GM23338 (cell line): ENCODE data around the gene NOVA2. TPM values are rescaled to one million over a fixed set of nuclear protein-coding genes. Genes with fewer than 3 reads are reported as not detected.

Source experiments
- ATAC-seq: fragments of 200-7000 bp; cut with Tn5 transposase; 3 replicates; pipeline ENCODE4 v1.9.1; 2020
- DNase-seq: peaks from one replicate; pipeline ENCODE4 v3.0.0-alpha.2; 2015; ENCODE audit warnings: low spot score
- H2AFZ ChIP-seq: fragments of 200-600 bp; sonication (generic); 2 replicates; pipeline ENCODE4 v1.8.0; 2016; ENCODE audit warnings: antibody characterized with exemption, mild to moderate bottlenecking, moderate library complexity
- H3F3A ChIP-seq: fragments of 200-600 bp; sonication (generic); replicated peaks from 2 replicates; pipeline ENCODE4 v1.8.0; 2017; ENCODE audit warnings: antibody characterized with exemption, mixed run types, low read depth
- H3K27ac ChIP-seq: fragments of 200-600 bp; sonication (generic); 2 replicates; pipeline ENCODE4 v1.6.1; 2016; ENCODE audit warnings: low read depth
- H3K27me3 ChIP-seq: fragments of 200-600 bp; sonication (generic); 2 replicates; pipeline ENCODE4 v1.8.0; 2016; ENCODE audit warnings: mild to moderate bottlenecking, mixed run types, moderate library complexity; ENCODE audit not compliant: insufficient read depth
- H3K36me3 ChIP-seq: fragments of 200-600 bp; sonication (generic); 2 replicates; pipeline ENCODE4 v1.8.0; 2016; ENCODE audit warnings: mild to moderate bottlenecking; ENCODE audit not compliant: insufficient read depth
- H3K4me1 ChIP-seq: fragments of 200-600 bp; sonication (generic); 2 replicates; pipeline ENCODE4 v1.8.0; 2016; ENCODE audit warnings: mild to moderate bottlenecking, moderate library complexity; ENCODE audit not compliant: insufficient read depth
- H3K4me2 ChIP-seq: fragments of 200-600 bp; sonication (generic); 2 replicates; pipeline ENCODE4 v1.7.1; 2017; ENCODE audit warnings: mixed run types
- H3K4me3 ChIP-seq: fragments of 200-600 bp; sonication (generic); 2 replicates; pipeline ENCODE4 v1.6.1; 2016; ENCODE audit warnings: mixed run types
- H3K79me2 ChIP-seq: fragments of 200-600 bp; sonication (generic); replicated peaks from 2 replicates; pipeline ENCODE4 v1.8.0; 2017; ENCODE audit warnings: mild to moderate bottlenecking; ENCODE audit not compliant: insufficient read depth
- H3K9me2 ChIP-seq: fragments of 200-600 bp; sonication (generic); 2 replicates; pipeline ENCODE4 v1.8.0; 2017; ENCODE audit not compliant: insufficient read depth
- H4K20me1 ChIP-seq: fragments of 200-600 bp; sonication (generic); replicated peaks from 2 replicates; pipeline ENCODE4 v1.8.0; 2017; ENCODE audit warnings: mild to moderate bottlenecking; ENCODE audit not compliant: insufficient read depth
- H3K27ac Mint-ChIP-seq: 2 replicates; pipeline ENCODE4 v1.8.0; 2020; ENCODE audit warnings: inconsistent platforms, mild to moderate bottlenecking, moderate library complexity, mixed read lengths
- H3K27me3 Mint-ChIP-seq: 3 replicates; pipeline ENCODE4 v1.8.0; 2022; ENCODE audit warnings: low read depth, mild to moderate bottlenecking, moderate library complexity, mixed read lengths, inconsistent platforms; ENCODE audit not compliant: insufficient read depth, poor library complexity
- H3K36me3 Mint-ChIP-seq: 3 replicates; pipeline ENCODE4 v1.8.0; 2021; ENCODE audit warnings: low read depth, mild to moderate bottlenecking, inconsistent platforms, moderate library complexity, mixed read lengths
- H3K4me1 Mint-ChIP-seq: 3 replicates; pipeline ENCODE4 v1.8.0; 2020; ENCODE audit warnings: mild to moderate bottlenecking, inconsistent platforms, mixed read lengths
- H3K4me3 Mint-ChIP-seq: 3 replicates; pipeline ENCODE4 v1.8.0; 2021; ENCODE audit warnings: moderate library complexity, mild to moderate bottlenecking, inconsistent platforms, mixed read lengths
- H3K9me3 Mint-ChIP-seq: 3 replicates; pipeline ENCODE4 v1.8.0; 2020; ENCODE audit warnings: moderate library complexity, mild to moderate bottlenecking, inconsistent platforms, mixed read lengths
- CREB1 ChIP-seq: fragments of 250-450 bp; sonication (Bioruptor Pico); IDR thresholded peaks from 2 replicates; pipeline ENCODE4 v1.5.0; 2020; ENCODE audit warnings: low read depth, mild to moderate bottlenecking, moderate library complexity
- CTCF ChIP-seq, 2 experiments: fragments of 200-600 bp in 1 of 2; sonication (generic) in 1 of 2; conservative IDR thresholded peaks; 2 replicates each; pipeline versions ENCODE4 v1.5.1 to v1.6.1; 2016 to 2017; ENCODE audit warnings: antibody characterized with exemption in 2 of 2, low read depth in 2 of 2, mild to moderate bottlenecking in 2 of 2, moderate library complexity in 1 of 2
- EZH2 ChIP-seq: fragments of 200-600 bp; sonication (generic); IDR thresholded peaks from one replicate; pipeline ENCODE4 v1.8.0; 2017; ENCODE audit warnings: antibody characterized with exemption, mild to moderate bottlenecking, low read depth; ENCODE audit not compliant: unreplicated experiment
- EZH2phosphoT487 ChIP-seq: fragments of 200-600 bp; sonication (generic); IDR thresholded peaks from one replicate; pipeline ENCODE4 v1.8.1; 2018; ENCODE audit warnings: antibody characterized with exemption; ENCODE audit not compliant: unreplicated experiment
- JUNB ChIP-seq: IDR thresholded peaks from one replicate; pipeline ENCODE4 v1.6.1; 2016; ENCODE audit warnings: antibody characterized with exemption; ENCODE audit not compliant: unreplicated experiment
- NANOG ChIP-seq: IDR thresholded peaks from 2 replicates; pipeline ENCODE4 v1.6.1; 2016; ENCODE audit warnings: antibody characterized with exemption, borderline replicate concordance
- POLR2AphosphoS5 ChIP-seq: IDR thresholded peaks from 2 replicates; pipeline ENCODE4 v1.6.1; 2016; ENCODE audit warnings: antibody characterized with exemption, low read depth
- STAT1 ChIP-seq: IDR thresholded peaks from one replicate; pipeline ENCODE4 v1.6.1; 2016; ENCODE audit warnings: antibody characterized with exemption; ENCODE audit not compliant: unreplicated experiment
- ZNF331 ChIP-seq: fragments of 250-450 bp; sonication (Bioruptor Pico); IDR thresholded peaks from 2 replicates; pipeline ENCODE4 v1.5.0; 2020; ENCODE audit warnings: low read depth, mild to moderate bottlenecking, moderate library complexity
- polyA plus RNA-seq: library from polyadenylated mRNA; unstranded; fragments of >200 nt; fragmentation: Nextera tagmentation; extraction: Ambion mirVana; gene quantifications from 2 replicates; pipeline ENCODE4 v1.2.1, GENCODE V29; 2016
- total RNA-seq: library from RNA; depleted of rRNA; stranded (reverse); fragments of >200 nt; shearing (Covaris generic); gene quantifications from 2 replicates; pipeline ENCODE4 v1.2.3, GENCODE V29; 2014
- TF ChIP-seq, protein P1 (sequence below): IDR thresholded peaks from 2 replicates; pipeline ENCODE4 v1.6.1; 2016; ENCODE audit warnings: antibody characterized with exemption
- TF ChIP-seq, protein P2 (sequence below): fragments of 250-450 bp; sonication (Bioruptor Pico); IDR thresholded peaks from 2 replicates; pipeline ENCODE4 v1.5.0; 2020; ENCODE audit warnings: mild to moderate bottlenecking, moderate library complexity

The NOVA2 gene
- total and polyA plus RNA-seq, 2 experiments from 2014 or later, result 5.1 to 13.7 TPM

DNA sequence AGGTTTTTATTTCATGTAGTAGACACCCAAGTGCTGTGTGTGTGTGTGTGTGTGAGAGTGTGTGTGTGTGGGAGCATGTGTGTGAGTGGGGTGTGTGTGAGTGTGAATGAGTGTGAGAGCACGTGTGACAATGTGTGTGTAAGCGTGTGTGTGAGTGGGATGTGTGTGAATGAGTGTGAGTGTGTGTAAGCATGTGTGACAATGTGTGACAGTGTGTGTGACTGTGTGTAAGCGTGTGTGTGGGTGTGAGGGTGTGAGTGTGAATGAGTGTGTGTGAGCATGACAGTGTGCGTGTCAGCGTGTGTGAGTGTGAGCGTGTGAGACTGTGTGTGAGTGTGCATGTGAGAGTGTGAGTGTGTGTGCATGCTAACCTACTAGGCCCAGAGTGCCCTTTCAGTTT lies 15.3 kb downstream of the NOVA2 start (continued):
- TF ChIP-seq ZNF331 (CRISPR knock-in tag) (no peak), CTCF (conservative IDR thresholded peaks at IDR 0.05; ENCODE audit: low read depth in 2 of 2) (no peak), EZH2phosphoT487 (no peak)
- TF ChIP-seq, protein P1, sequence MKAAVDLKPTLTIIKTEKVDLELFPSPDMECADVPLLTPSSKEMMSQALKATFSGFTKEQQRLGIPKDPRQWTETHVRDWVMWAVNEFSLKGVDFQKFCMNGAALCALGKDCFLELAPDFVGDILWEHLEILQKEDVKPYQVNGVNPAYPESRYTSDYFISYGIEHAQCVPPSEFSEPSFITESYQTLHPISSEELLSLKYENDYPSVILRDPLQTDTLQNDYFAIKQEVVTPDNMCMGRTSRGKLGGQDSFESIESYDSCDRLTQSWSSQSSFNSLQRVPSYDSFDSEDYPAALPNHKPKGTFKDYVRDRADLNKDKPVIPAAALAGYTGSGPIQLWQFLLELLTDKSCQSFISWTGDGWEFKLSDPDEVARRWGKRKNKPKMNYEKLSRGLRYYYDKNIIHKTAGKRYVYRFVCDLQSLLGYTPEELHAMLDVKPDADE, result no peak

DNA sequence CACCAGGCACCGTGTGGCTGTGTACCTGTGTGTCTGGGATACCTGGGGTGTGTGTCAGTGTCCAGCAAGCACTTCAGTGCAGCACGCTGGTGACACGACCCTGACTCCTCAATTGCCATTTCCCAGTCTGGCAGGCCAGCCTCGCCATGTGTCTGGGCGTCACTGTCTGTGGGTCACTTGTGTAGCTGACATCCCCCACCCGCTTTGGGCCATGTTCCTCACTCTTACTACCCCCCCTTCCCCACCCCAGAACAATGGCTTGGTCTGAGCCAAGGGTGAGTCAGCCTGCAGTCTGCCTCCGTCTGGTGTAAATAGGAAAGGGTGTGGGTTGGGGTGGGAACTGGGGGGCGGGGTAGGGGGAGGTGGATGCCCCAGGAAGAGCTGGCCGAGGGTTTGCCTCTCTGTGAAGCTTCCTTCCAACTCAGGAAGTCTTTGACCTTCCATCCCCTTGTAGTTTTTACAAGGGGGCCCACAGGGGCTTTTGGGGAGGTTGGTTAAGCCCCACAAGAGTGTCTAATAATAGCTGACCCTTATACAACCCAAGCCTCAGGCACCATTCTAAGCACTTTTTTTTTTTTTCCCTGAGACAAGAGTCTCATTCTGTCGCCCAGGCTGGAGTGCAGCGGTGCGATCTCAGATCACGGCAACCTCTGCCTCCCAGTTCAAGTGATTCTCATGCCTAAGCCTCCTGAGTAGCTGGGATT lies 17.6 kb downstream of the NOVA2 start:
- Histone ChIP-seq H2AFZ (no peak overlapping the region), H3K27ac (no peak overlapping the region), H3K4me1 (peaks cover 10% of the 10 kb centered on the region), H3K4me3 (no peak overlapping the region), H3F3A (peaks cover 14% of the 10 kb centered on the region; the same call in 1 of the 2 replicates), H3K36me3 (no peaks in the 10 kb centered on the region), H3K9me2 (peaks cover 5% of the 10 kb centered on the region; the same call in 1 of the 2 replicates), H3K79me2 (no peaks in the 10 kb centered on the region), H4K20me1 (peaks cover 3% of the 10 kb centered on the region), H3K27me3 (no peaks in the 10 kb centered on the region), H3K4me2 (no peak overlapping the region)
- Mint-ChIP-seq H3K4me3 (no peak overlapping the region), H3K9me3 (no peaks in the 10 kb centered on the region), H3K27ac (no peak overlapping the region), H3K27me3 (peaks cover 23% of the 10 kb centered on the region), H3K36me3 (peaks cover 8% of the 10 kb centered on the region), H3K4me1 (peaks cover 22% of the 10 kb centered on the region)
- DNase-seq (no peak), ATAC-seq (no peak)
- TF ChIP-seq STAT1 (no peak), JUNB (no peak), EZH2 (no peak), CTCF (conservative IDR thresholded peaks at IDR 0.05; ENCODE audit: low read depth in 2 of 2) (no peak), NANOG (no peak), POLR2AphosphoS5 (no peak), EZH2phosphoT487 (no peak), CREB1 (no peak)
- TF ChIP-seq, protein P2, sequence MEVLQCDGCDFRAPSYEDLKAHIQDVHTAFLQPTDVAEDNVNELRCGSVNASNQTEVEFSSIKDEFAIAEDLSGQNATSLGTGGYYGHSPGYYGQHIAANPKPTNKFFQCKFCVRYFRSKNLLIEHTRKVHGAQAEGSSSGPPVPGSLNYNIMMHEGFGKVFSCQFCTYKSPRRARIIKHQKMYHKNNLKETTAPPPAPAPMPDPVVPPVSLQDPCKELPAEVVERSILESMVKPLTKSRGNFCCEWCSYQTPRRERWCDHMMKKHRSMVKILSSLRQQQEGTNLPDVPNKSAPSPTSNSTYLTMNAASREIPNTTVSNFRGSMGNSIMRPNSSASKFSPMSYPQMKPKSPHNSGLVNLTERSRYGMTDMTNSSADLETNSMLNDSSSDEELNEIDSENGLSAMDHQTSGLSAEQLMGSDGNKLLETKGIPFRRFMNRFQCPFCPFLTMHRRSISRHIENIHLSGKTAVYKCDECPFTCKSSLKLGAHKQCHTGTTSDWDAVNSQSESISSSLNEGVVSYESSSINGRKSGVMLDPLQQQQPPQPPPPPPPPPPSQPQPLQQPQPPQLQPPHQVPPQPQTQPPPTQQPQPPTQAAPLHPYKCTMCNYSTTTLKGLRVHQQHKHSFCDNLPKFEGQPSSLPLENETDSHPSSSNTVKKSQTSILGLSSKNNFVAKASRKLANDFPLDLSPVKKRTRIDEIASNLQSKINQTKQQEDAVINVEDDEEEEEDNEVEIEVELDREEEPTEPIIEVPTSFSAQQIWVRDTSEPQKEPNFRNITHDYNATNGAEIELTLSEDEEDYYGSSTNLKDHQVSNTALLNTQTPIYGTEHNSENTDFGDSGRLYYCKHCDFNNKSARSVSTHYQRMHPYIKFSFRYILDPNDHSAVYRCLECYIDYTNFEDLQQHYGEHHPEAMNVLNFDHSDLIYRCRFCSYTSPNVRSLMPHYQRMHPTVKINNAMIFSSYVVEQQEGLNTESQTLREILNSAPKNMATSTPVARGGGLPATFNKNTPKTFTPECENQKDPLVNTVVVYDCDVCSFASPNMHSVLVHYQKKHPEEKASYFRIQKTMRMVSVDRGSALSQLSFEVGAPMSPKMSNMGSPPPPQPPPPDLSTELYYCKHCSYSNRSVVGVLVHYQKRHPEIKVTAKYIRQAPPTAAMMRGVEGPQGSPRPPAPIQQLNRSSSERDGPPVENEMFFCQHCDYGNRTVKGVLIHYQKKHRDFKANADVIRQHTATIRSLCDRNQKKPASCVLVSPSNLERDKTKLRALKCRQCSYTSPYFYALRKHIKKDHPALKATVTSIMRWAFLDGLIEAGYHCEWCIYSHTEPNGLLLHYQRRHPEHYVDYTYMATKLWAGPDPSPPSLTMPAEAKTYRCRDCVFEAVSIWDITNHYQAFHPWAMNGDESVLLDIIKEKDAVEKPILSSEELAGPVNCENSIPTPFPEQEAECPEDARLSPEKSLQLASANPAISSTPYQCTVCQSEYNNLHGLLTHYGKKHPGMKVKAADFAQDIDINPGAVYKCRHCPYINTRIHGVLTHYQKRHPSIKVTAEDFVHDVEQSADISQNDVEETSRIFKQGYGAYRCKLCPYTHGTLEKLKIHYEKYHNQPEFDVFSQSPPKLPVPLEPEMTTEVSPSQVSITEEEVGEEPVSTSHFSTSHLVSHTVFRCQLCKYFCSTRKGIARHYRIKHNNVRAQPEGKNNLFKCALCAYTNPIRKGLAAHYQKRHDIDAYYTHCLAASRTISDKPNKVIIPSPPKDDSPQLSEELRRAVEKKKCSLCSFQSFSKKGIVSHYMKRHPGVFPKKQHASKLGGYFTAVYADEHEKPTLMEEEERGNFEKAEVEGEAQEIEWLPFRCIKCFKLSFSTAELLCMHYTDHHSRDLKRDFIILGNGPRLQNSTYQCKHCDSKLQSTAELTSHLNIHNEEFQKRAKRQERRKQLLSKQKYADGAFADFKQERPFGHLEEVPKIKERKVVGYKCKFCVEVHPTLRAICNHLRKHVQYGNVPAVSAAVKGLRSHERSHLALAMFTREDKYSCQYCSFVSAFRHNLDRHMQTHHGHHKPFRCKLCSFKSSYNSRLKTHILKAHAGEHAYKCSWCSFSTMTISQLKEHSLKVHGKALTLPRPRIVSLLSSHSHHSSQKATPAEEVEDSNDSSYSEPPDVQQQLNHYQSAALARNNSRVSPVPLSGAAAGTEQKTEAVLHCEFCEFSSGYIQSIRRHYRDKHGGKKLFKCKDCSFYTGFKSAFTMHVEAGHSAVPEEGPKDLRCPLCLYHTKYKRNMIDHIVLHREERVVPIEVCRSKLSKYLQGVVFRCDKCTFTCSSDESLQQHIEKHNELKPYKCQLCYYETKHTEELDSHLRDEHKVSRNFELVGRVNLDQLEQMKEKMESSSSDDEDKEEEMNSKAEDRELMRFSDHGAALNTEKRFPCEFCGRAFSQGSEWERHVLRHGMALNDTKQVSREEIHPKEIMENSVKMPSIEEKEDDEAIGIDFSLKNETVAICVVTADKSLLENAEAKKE (CRISPR knock-in tag), result no peak
